MM.1S (cell line): ENCODE data around the gene SERP2.

Experiments
- CTCF ChIP-seq: fragments of 300-600 bp; sonication (generic); IDR thresholded peaks from 2 replicates; pipeline ENCODE4 v1.5.1; 2016; ENCODE audit warnings: antibody characterized with exemption, low read length, mixed read lengths
- EZH2 ChIP-seq: fragments of 300-600 bp; sonication (generic); optimal IDR thresholded peaks from 2 replicates; pipeline ENCODE3; 2017; ENCODE audit warnings: low read depth, mild to moderate bottlenecking, antibody characterized with exemption, low read length, mixed read lengths
- EZH2phosphoT487 ChIP-seq: fragments of 300-600 bp; sonication (generic); IDR thresholded peaks from 2 replicates; pipeline ENCODE4 v1.6.1; 2018; ENCODE audit warnings: antibody characterized with exemption, low read length

GRCh38 chr13:44410328-44410859, 36.8 kb downstream of the SERP2 start:
- no peak for TF ChIP-seq CTCF
- TF ChIP-seq EZH2phosphoT487, result no peak
- no peak for TF ChIP-seq EZH2
